Measurements from ENCODE around the gene JAZF1.

The JAZF1 gene

GRCh38 chr7:27793780-27794179 is 386.8 kb downstream of the JAZF1 start:
- FAIRE-seq: no peak

GRCh38 chr7:27788437-27788836 is 392.2 kb downstream of the JAZF1 start:
- FAIRE-seq: no peak

- FAIRE-seq: no peak
These were observed 396.1 kb downstream of the JAZF1 start for GRCh38 chr7:27784399-27785053.

- FAIRE-seq: no peak
These were observed 397.7 kb downstream of the JAZF1 start for GRCh38 chr7:27782849-27783248.

GRCh38 chr7:27781188-27781587 is 399.4 kb downstream of the JAZF1 start:
- no peak for FAIRE-seq

Measured in G401.6 (cell line).